Measurements from ENCODE around the gene PEX5L.

DNA sequence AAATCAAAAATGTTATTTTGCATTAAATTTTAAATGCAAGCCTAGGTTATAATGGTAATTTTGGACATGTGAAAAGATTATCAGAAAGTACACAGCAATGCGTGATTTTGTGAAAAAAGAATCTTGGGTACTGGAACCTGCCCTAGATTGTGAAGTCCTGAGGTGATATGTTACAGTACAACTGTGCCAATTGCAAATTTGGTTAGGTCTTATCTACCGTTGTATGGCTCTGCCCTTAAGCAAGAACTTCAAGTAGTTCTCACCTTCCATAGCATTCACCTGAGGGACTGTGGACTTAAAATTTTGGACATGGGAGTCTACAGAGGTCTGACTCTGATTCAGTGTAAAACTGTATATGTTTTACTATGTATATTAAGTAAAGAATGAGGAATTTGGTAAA is 140.2 kb downstream of the PEX5L start:
- TF ChIP-seq, protein P1, sequence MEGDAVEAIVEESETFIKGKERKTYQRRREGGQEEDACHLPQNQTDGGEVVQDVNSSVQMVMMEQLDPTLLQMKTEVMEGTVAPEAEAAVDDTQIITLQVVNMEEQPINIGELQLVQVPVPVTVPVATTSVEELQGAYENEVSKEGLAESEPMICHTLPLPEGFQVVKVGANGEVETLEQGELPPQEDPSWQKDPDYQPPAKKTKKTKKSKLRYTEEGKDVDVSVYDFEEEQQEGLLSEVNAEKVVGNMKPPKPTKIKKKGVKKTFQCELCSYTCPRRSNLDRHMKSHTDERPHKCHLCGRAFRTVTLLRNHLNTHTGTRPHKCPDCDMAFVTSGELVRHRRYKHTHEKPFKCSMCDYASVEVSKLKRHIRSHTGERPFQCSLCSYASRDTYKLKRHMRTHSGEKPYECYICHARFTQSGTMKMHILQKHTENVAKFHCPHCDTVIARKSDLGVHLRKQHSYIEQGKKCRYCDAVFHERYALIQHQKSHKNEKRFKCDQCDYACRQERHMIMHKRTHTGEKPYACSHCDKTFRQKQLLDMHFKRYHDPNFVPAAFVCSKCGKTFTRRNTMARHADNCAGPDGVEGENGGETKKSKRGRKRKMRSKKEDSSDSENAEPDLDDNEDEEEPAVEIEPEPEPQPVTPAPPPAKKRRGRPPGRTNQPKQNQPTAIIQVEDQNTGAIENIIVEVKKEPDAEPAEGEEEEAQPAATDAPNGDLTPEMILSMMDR (IDR thresholded peaks at IDR 0.05) = no peak
- TF ChIP-seq ZFX (IDR thresholded peaks at IDR 0.05; ENCODE audit: borderline replicate concordance) = no peak

All from 22Rv1 (cell line).